Activated CD4-positive, alpha-beta memory T cell treated with anti-CD3 and anti-CD28 coated beads, Interleukin-2, amount 10 ng/mL, durations not matched to agents 7 days and 5 days (primary cell): ENCODE results near the gene MFGE8. TPM values are rescaled to one million over a fixed set of nuclear protein-coding genes. Genes with fewer than 3 reads are reported as not detected.

Experiments
- CTCF ChIA-PET: fragments of 350-600 bp; sonication (Branson Sonifier 250); formaldehyde crosslinking; loops from one replicate; lab custom pipeline; 2021; ENCODE audit warnings: antibody characterized with exemption, inconsistent platforms; lab: Charles Lee
- POLR2A ChIA-PET: fragments of 350-600 bp; sonication (Branson Sonifier 250); formaldehyde crosslinking; loops from one replicate; lab custom pipeline; 2021; ENCODE audit warnings: antibody characterized with exemption; lab: Charles Lee
- DNase-seq: peaks from one replicate; pipeline ENCODE4 v3.0.0-alpha.2; 2020
- H3K27ac Mint-ChIP-seq: one replicate; pipeline ENCODE4 v1.8.0; 2021; ENCODE audit warnings: mild to moderate bottlenecking, mixed read lengths
- H3K27me3 Mint-ChIP-seq: one replicate; pipeline ENCODE4 v1.8.0; 2021; ENCODE audit warnings: mixed read lengths
- H3K36me3 Mint-ChIP-seq: one replicate; pipeline ENCODE4 v1.8.0; 2021; ENCODE audit warnings: low read depth, mixed read lengths
- H3K4me1 Mint-ChIP-seq: one replicate; pipeline ENCODE4 v1.8.0; 2021; ENCODE audit warnings: mixed read lengths
- H3K4me3 Mint-ChIP-seq: one replicate; pipeline ENCODE4 v1.8.0; 2021; ENCODE audit warnings: mild to moderate bottlenecking, mixed read lengths
- H3K9me3 Mint-ChIP-seq: one replicate; pipeline ENCODE4 v1.8.0; 2021; ENCODE audit warnings: mixed read lengths
- total RNA-seq, 2 experiments: library from RNA; stranded (reverse); gene quantifications; one replicate each; pipeline ENCODE4 v1.2.3, GENCODE V29; 2021

Gene MFGE8
- total RNA-seq, 2 experiments from 2014 or later: 46.5 to 51.1 TPM

GRCh38 chr15:88911766-88912118 is 1.4 kb downstream of the MFGE8 start:
- no peak overlapping the region for H3K27ac Mint-ChIP-seq
- H3K4me3 Mint-ChIP-seq: no peak overlapping the region
- H3K4me1 Mint-ChIP-seq: peaks cover 17% of the 10 kb centered on the region
- ChIA-PET CTCF (interaction anchor here (0.7 to 2.7 kb wide), 4 partner anchors 9 to 146 kb away, joined by 3 to 7 read pairs (median 4); no protein-coding TSS in a partner anchor), POLR2A (interaction anchor here (1.0 to 1.3 kb wide), 2 partner anchors 9 to 16 kb away, joined by 3 to 4 read pairs; partner anchors contain the start of gene HAPLN3)
- no peaks in the 10 kb centered on the region for H3K27me3 Mint-ChIP-seq
- DNase-seq: no peak
- H3K36me3 Mint-ChIP-seq: peaks cover 5% of the 10 kb centered on the region
- H3K9me3 Mint-ChIP-seq: no peaks in the 10 kb centered on the region

- Mint-ChIP-seq H3K9me3 (no peaks in the 10 kb centered on the region), H3K4me3 (no peak overlapping the region), H3K36me3 (peaks cover 5% of the 10 kb centered on the region), H3K27me3 (no peaks in the 10 kb centered on the region), H3K27ac (no peak overlapping the region), H3K4me1 (peaks cover 24% of the 10 kb centered on the region)
- ChIA-PET POLR2A (interaction anchor here (1.3 kb wide), 1 partner anchor 15 kb away, joined by 3 read pairs; the partner anchor contains the start of gene HAPLN3), CTCF (interaction anchor here (2.7 kb wide), 1 partner anchor 11 kb away, joined by 7 read pairs; no protein-coding TSS in a partner anchor)
- no peak for DNase-seq
Measured at GRCh38 chr15:88909956-88910831, 3.0 kb downstream of the MFGE8 start.

GRCh38 chr15:88908697-88909621 is 4.2 kb downstream of the MFGE8 start:
- Mint-ChIP-seq H3K9me3 (no peaks in the 10 kb centered on the region), H3K4me1 (peaks cover 37% of the 10 kb centered on the region), H3K27me3 (no peaks in the 10 kb centered on the region), H3K4me3 (no peak overlapping the region), H3K27ac (no peak overlapping the region), H3K36me3 (peaks cover 5% of the 10 kb centered on the region)
- CTCF ChIA-PET: interaction anchor here (0.7 kb wide), 2 partner anchors 11 to 13 kb away, joined by 3 to 5 read pairs; partner anchors contain the start of gene HAPLN3
- POLR2A ChIA-PET: no interaction called here
- no peak for DNase-seq

GRCh38 chr15:88908123-88908522 is 5.1 kb downstream of the MFGE8 start:
- DNase-seq: no peak
- Mint-ChIP-seq H3K27me3 (no peaks in the 10 kb centered on the region), H3K36me3 (peaks cover 5% of the 10 kb centered on the region), H3K4me1 (peaks cover 39% of the 10 kb centered on the region), H3K9me3 (no peaks in the 10 kb centered on the region), H3K4me3 (no peak overlapping the region), H3K27ac (no peak overlapping the region)
- ChIA-PET CTCF (interaction anchor here (0.7 kb wide), 2 partner anchors 12 kb away, joined by 3 to 5 read pairs; partner anchors contain the start of gene HAPLN3), POLR2A (no interaction called here)

GRCh38 chr15:88907111-88907510 is 6.1 kb downstream of the MFGE8 start:
- H3K27me3 Mint-ChIP-seq: no peaks in the 10 kb centered on the region
- H3K4me3 Mint-ChIP-seq: no peak overlapping the region
- DNase-seq: no peak
- peaks cover 5% of the 10 kb centered on the region for H3K36me3 Mint-ChIP-seq
- POLR2A ChIA-PET: no interaction called here
- peaks cover 39% of the 10 kb centered on the region for H3K4me1 Mint-ChIP-seq
- CTCF ChIA-PET: no interaction called here
- H3K27ac Mint-ChIP-seq: no peak overlapping the region
- H3K9me3 Mint-ChIP-seq: no peaks in the 10 kb centered on the region

- ChIA-PET CTCF (interaction anchor here (2.3 to 3.4 kb wide), 3 partner anchors 8 to 114 kb away, joined by 11 to 81 read pairs (median 31); partner anchors contain the start of gene MFGE8), POLR2A (no interaction called here)
- H3K36me3 Mint-ChIP-seq: peaks cover 5% of the 10 kb centered on the region
- H3K27me3 Mint-ChIP-seq: no peaks in the 10 kb centered on the region
- H3K4me1 Mint-ChIP-seq: peaks cover 33% of the 10 kb centered on the region
- no peak for DNase-seq
- no peaks in the 10 kb centered on the region for H3K9me3 Mint-ChIP-seq
- H3K4me3 Mint-ChIP-seq: no peak overlapping the region
- no peak overlapping the region for H3K27ac Mint-ChIP-seq
Measured at GRCh38 chr15:88906551-88906950, 6.6 kb downstream of the MFGE8 start.

GRCh38 chr15:88906130-88906529 is 7.0 kb downstream of the MFGE8 start:
- Mint-ChIP-seq H3K36me3 (peaks cover 5% of the 10 kb centered on the region), H3K4me3 (no peak overlapping the region), H3K27me3 (no peaks in the 10 kb centered on the region), H3K27ac (no peak overlapping the region), H3K4me1 (peaks cover 32% of the 10 kb centered on the region), H3K9me3 (no peaks in the 10 kb centered on the region)
- ChIA-PET CTCF (interaction anchor here (1.2 to 3.4 kb wide), 9 partner anchors 9 to 274 kb away, joined by 3 to 81 read pairs (median 21); partner anchors contain the start of genes HAPLN3 and MFGE8), POLR2A (interaction anchor here (2.9 kb wide), 1 partner anchor 11 kb away, joined by 16 read pairs; the partner anchor contains the start of gene HAPLN3)
- DNase-seq: no peak

GRCh38 chr15:88905576-88905975 is 7.6 kb downstream of the MFGE8 start:
- H3K4me1 Mint-ChIP-seq: peaks cover 30% of the 10 kb centered on the region
- DNase-seq: no peak
- peaks cover 5% of the 10 kb centered on the region for H3K36me3 Mint-ChIP-seq
- no peak overlapping the region for H3K4me3 Mint-ChIP-seq
- no peak overlapping the region for H3K27ac Mint-ChIP-seq
- ChIA-PET CTCF (interaction anchor here (0.7 to 3.4 kb wide), 38 partner anchors 9 to 339 kb away, joined by 3 to 81 read pairs (median 6); partner anchors contain the start of genes ABHD2, HAPLN3 and MFGE8), POLR2A (interaction anchor here (0.8 to 2.9 kb wide), 7 partner anchors 9 to 339 kb away, joined by 3 to 16 read pairs (median 4); partner anchors contain the start of genes ABHD2, FANCI and HAPLN3)
- H3K9me3 Mint-ChIP-seq: no peaks in the 10 kb centered on the region
- H3K27me3 Mint-ChIP-seq: no peaks in the 10 kb centered on the region

- DNase-seq: peak; percentile 94
- H3K27ac Mint-ChIP-seq: peak overlapping the region; percentile 77
- no peak overlapping the region for H3K4me3 Mint-ChIP-seq
- ChIA-PET CTCF (interaction anchor here (0.6 to 3.4 kb wide), 67 partner anchors 10 to 573 kb away, joined by 3 to 81 read pairs (median 5); partner anchors contain the start of genes ABHD2, HAPLN3, MFGE8 and MRPL46), POLR2A (interaction anchor here (0.6 to 2.9 kb wide), 16 partner anchors 9 to 365 kb away, joined by 3 to 16 read pairs (median 6); partner anchors contain the start of genes ABHD2, FANCI, HAPLN3 and MFGE8)
- no peaks in the 10 kb centered on the region for H3K27me3 Mint-ChIP-seq
- no peaks in the 10 kb centered on the region for H3K9me3 Mint-ChIP-seq
- H3K36me3 Mint-ChIP-seq: peaks cover 5% of the 10 kb centered on the region
- peaks cover 30% of the 10 kb centered on the region for H3K4me1 Mint-ChIP-seq
Measured at GRCh38 chr15:88904624-88905327, 8.4 kb downstream of the MFGE8 start.

GRCh38 chr15:88904257-88904623 is 8.9 kb downstream of the MFGE8 start:
- Mint-ChIP-seq H3K4me3 (no peak overlapping the region), H3K27ac (peak overlapping the region; percentile 77), H3K27me3 (no peaks in the 10 kb centered on the region), H3K4me1 (peaks cover 30% of the 10 kb centered on the region), H3K9me3 (no peaks in the 10 kb centered on the region), H3K36me3 (no peaks in the 10 kb centered on the region)
- ChIA-PET CTCF (interaction anchor here (0.8 to 3.4 kb wide), 54 partner anchors 11 to 573 kb away, joined by 3 to 81 read pairs (median 5); partner anchors contain the start of genes ABHD2, HAPLN3 and MFGE8), POLR2A (interaction anchor here (1.0 to 2.9 kb wide), 13 partner anchors 9 to 340 kb away, joined by 3 to 16 read pairs (median 6); partner anchors contain the start of genes ABHD2, FANCI, HAPLN3 and MFGE8)
- no peak for DNase-seq

GRCh38 chr15:88902846-88903245 is 10.3 kb downstream of the MFGE8 start:
- ChIA-PET POLR2A (interaction anchor here (1.2 to 1.4 kb wide), 4 partner anchors 20 to 343 kb away, joined by 3 to 5 read pairs (median 4); partner anchors contain the start of gene ISG20), CTCF (interaction anchor here (0.6 to 3.4 kb wide), 7 partner anchors 10 to 275 kb away, joined by 3 to 81 read pairs (median 4); partner anchors contain the start of gene HAPLN3)
- DNase-seq: no peak
- Mint-ChIP-seq H3K27me3 (no peaks in the 10 kb centered on the region), H3K36me3 (no peaks in the 10 kb centered on the region), H3K9me3 (no peaks in the 10 kb centered on the region), H3K27ac (no peak overlapping the region), H3K4me3 (no peak overlapping the region), H3K4me1 (peaks cover 30% of the 10 kb centered on the region)
